ENCODE data around the gene CCSER1. TPM values are rescaled to one million over a fixed set of nuclear protein-coding genes. Genes with fewer than 3 reads are reported as not detected.

Gene CCSER1
- total and polyA plus RNA-seq, 8 donors = 2.0 to 9.0 (median 4.2) TPM

DNA sequence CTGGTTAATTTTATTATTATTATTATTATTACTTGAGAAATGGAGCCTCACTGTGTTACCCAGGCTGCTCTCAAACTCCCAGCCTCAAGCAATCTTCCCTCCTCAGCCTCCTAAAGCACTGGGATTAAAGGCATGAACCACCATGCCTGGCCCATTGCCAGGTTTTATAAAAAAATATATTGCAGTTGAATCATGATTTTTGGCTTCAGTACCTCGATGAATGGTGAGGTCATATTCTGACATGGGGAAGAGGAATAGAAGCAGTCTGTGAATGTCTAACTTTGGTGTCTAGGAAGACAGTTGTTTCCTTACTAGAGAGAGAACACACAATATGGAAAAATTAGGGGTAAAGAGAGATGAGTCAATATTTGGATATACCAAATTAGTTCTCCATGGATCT is 32.0 kb downstream of the CCSER1 start:
- H3K4me1 ChIP-seq = no peaks in the 10 kb centered on the region
- DNase-seq = no peak

DNA sequence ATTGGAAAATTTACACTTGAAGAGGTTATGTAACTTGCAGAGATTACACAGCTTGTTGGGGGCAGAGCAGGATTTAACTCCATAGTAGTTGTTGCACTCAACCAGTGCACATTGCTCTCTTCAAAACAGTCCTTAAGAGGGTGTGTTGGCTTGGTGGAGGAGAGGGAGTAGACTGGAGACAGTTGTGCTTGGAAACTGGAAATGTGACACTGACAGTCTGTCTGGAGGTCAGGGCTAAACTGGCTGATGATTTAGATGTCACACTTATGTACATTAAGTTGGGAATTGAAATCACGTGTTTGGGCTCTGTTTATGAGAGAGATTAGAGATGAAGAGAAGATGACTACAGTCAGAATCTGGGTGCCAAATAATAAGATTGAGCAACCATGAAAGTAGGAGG is 32.9 kb downstream of the CCSER1 start:
- Histone ChIP-seq H3K27me3 (no peaks in the 10 kb centered on the region), H3K27ac (no peak overlapping the region), H3K9me3 (no peaks in the 10 kb centered on the region), H3K36me3 (no peaks in the 10 kb centered on the region), H3K4me3 (no peak overlapping the region), H3K4me1 (no peaks in the 10 kb centered on the region)
- ATAC-seq (no peak), DNase-seq (no peak)
- intact Hi-C loops (cut with DNase I) = no loop called here
- TF ChIP-seq, protein P1, sequence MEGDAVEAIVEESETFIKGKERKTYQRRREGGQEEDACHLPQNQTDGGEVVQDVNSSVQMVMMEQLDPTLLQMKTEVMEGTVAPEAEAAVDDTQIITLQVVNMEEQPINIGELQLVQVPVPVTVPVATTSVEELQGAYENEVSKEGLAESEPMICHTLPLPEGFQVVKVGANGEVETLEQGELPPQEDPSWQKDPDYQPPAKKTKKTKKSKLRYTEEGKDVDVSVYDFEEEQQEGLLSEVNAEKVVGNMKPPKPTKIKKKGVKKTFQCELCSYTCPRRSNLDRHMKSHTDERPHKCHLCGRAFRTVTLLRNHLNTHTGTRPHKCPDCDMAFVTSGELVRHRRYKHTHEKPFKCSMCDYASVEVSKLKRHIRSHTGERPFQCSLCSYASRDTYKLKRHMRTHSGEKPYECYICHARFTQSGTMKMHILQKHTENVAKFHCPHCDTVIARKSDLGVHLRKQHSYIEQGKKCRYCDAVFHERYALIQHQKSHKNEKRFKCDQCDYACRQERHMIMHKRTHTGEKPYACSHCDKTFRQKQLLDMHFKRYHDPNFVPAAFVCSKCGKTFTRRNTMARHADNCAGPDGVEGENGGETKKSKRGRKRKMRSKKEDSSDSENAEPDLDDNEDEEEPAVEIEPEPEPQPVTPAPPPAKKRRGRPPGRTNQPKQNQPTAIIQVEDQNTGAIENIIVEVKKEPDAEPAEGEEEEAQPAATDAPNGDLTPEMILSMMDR (IDR thresholded peaks at IDR 0.05) = no peak

More for the DNA sequence above, 32.0 kb downstream of the CCSER1 start:
- Histone ChIP-seq H3K27me3 (no peaks in the 10 kb centered on the region), H3K9me3 (no peaks in the 10 kb centered on the region), H3K4me3 (no peak overlapping the region), H3K36me3 (no peaks in the 10 kb centered on the region), H3K27ac (no peak overlapping the region)
- intact Hi-C loops (cut with DNase I) = no loop called here
- no peak for ATAC-seq
- TF ChIP-seq, protein P1 (IDR thresholded peaks at IDR 0.05) = no peak

DNA sequence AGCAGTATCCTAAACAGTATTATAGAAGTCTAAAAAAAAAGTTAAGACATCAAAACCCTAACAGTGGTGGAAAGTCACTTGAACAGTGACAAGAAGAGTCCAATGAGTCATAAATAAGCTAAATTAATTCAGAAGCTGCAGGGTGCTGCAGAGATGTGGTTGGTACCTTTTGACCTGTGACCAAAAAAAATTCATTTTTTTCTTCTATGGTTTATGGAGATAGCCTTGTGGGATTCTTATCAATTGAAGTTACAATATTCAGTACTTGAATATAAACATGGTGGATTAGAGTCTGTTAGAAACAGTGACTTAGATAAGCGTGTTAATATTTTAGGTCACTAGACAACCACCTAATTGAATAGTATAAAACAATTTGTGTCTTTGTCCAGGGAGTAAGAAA is 35.4 kb downstream of the CCSER1 start:
- DNase-seq (no peak), ATAC-seq (no peak)
- Histone ChIP-seq H3K4me3 (no peak overlapping the region), H3K4me1 (no peaks in the 10 kb centered on the region), H3K27me3 (no peaks in the 10 kb centered on the region), H3K36me3 (no peaks in the 10 kb centered on the region), H3K9me3 (no peaks in the 10 kb centered on the region), H3K27ac (no peak overlapping the region)
- TF ChIP-seq, protein P1 (IDR thresholded peaks at IDR 0.05) = no peak
- intact Hi-C loops (cut with DNase I) = no loop called here

GRCh38 chr4:90163872-90164271 is 36.7 kb downstream of the CCSER1 start:
- Histone ChIP-seq H3K36me3 (no peaks in the 10 kb centered on the region), H3K9me3 (no peaks in the 10 kb centered on the region), H3K27ac (no peak overlapping the region), H3K4me3 (no peak overlapping the region), H3K4me1 (no peaks in the 10 kb centered on the region), H3K27me3 (no peaks in the 10 kb centered on the region)
- intact Hi-C loops (cut with DNase I) = no loop called here
- ATAC-seq (no peak), DNase-seq (no peak)
- TF ChIP-seq, protein P1 (IDR thresholded peaks at IDR 0.05) = no peak

- intact Hi-C loops (cut with DNase I) = no loop called here
- H3K4me3 ChIP-seq = no peak overlapping the region
- TF ChIP-seq, protein P1 (IDR thresholded peaks at IDR 0.05) = no peak
- H3K9me3 ChIP-seq = no peaks in the 10 kb centered on the region
- ATAC-seq (no peak), DNase-seq (no peak)
- H3K27ac ChIP-seq = no peak overlapping the region
- H3K27me3 ChIP-seq = no peaks in the 10 kb centered on the region
- no peaks in the 10 kb centered on the region for H3K36me3 ChIP-seq
- H3K4me1 ChIP-seq = no peaks in the 10 kb centered on the region
Measured at GRCh38 chr4:90165883-90166282, 38.7 kb downstream of the CCSER1 start.
